Erythroblast (primary cell): ENCODE results near the gene SUN1.

Experiments
- GATA1 ChIP-seq: IDR thresholded peaks from 2 replicates; pipeline ENCODE4 v1.6.1; 2011; ENCODE audit warnings: low read depth, mild to moderate bottlenecking, control low read depth, low read length, moderate library complexity
- POLR2A ChIP-seq: IDR thresholded peaks from 2 replicates; pipeline ENCODE4 v1.6.1; 2011; ENCODE audit warnings: mild to moderate bottlenecking, low read length

DNA sequence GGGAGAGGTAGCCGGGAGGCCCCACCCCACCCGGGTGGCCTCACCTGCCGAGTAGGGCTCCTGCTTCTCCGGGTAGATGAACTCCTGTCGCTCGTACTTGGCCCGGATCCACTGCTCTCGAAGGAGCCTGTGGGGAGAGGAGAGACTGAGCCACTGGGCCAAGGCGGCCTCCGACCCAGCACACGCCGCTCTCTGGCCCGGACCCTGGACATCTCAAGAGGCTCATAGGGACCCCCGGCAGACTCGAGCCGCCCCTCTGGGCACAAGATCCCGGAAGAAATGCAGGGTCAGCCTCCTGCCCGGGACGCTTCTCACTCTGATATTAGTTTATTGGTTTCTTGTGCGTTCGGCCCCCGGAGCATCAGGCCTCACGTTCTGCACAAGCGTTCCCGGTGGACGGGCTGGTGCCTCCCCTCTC, 87.7 kb downstream of the SUN1 start:
- TF ChIP-seq POLR2A (no peak), GATA1 (no peak)
